Measurements from ENCODE around the gene MYBL2. TPM values are rescaled to one million over a fixed set of nuclear protein-coding genes. Genes with fewer than 3 reads are reported as not detected.

The MYBL2 gene
- total RNA-seq, 1 experiment from 2014 or later, result 95.9 TPM

DNA sequence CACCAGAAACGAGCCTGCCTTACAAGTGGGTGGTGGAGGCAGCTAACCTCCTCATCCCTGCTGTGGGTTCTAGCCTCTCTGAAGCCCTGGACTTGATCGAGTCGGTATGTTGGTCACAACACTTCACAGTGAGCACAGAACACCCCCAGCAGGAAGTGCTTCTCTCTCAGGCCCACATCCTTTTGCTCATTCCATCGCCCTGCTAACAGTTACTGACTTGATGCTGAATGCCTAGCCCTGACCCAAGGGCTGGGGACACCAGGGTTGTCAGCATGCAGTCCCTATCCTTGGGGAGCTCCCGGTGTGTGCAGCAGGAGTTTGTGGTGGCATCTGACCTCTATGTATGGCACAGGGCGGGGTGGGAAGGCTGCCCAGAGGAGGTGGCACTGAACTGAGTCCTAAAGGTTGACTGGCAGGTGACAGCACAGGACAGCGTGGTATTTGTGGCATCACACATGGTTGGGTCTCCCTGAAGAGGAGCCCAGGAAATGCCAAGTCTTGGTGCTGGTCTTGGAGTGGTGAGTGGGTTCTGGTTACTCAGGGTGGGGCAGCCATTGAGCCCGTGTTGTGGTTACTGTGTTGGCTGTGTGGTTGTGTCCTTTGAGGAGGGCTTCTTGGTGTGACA, 33.1 kb downstream of the MYBL2 start:
- Histone ChIP-seq H3K79me2 (ENCODE audit: low read length) (no peaks in the 10 kb centered on the region), H3K9me2 (replicated peaks; ENCODE audit: low read length) (no peaks in the 10 kb centered on the region), H2AFZ (ENCODE audit: low read length) (no peak overlapping the region), H4K20me1 (ENCODE audit: low read length) (no peaks in the 10 kb centered on the region), H3K4me2 (ENCODE audit: low read length) (no peak overlapping the region), H3K36me3 (ENCODE audit: low read depth, low read length) (peaks cover 42% of the 10 kb centered on the region), H3K9me3 (ENCODE audit: low read length) (no peaks in the 10 kb centered on the region), H3K27me3 (ENCODE audit: low read length) (no peaks in the 10 kb centered on the region), H3K9ac (ENCODE audit: low read length) (no peak overlapping the region), H3F3A (ENCODE audit: low read length, unreplicated experiment) (no peaks in the 10 kb centered on the region), H3K27ac (ENCODE audit: low read length) (no peak overlapping the region), H3K4me3 (ENCODE audit: low read length) (no peak overlapping the region), H3K4me1 (ENCODE audit: insufficient read depth, low read length) (no peaks in the 10 kb centered on the region)
- ChIA-PET CTCF (no interaction called here), POLR2A (ENCODE audit: unreplicated experiment) (no interaction called here)
- intact Hi-C loops (cut with micrococcal nuclease), result no loop called here
- DNase-seq (no peak), ATAC-seq (no peak)
- no TSS peak for BruUV-seq (replicated peaks)
- TF ChIP-seq EZH2 (IDR thresholded peaks at IDR 0.05; ENCODE audit: low read length, unreplicated experiment) (no peak), EZH2phosphoT487 (IDR thresholded peaks at IDR 0.05; ENCODE audit: borderline replicate concordance, low read length) (no peak)
- TF ChIP-seq, protein P1, sequence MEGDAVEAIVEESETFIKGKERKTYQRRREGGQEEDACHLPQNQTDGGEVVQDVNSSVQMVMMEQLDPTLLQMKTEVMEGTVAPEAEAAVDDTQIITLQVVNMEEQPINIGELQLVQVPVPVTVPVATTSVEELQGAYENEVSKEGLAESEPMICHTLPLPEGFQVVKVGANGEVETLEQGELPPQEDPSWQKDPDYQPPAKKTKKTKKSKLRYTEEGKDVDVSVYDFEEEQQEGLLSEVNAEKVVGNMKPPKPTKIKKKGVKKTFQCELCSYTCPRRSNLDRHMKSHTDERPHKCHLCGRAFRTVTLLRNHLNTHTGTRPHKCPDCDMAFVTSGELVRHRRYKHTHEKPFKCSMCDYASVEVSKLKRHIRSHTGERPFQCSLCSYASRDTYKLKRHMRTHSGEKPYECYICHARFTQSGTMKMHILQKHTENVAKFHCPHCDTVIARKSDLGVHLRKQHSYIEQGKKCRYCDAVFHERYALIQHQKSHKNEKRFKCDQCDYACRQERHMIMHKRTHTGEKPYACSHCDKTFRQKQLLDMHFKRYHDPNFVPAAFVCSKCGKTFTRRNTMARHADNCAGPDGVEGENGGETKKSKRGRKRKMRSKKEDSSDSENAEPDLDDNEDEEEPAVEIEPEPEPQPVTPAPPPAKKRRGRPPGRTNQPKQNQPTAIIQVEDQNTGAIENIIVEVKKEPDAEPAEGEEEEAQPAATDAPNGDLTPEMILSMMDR (conservative IDR thresholded peaks at IDR 0.05; ENCODE audit: low read depth, low read length), result no peak

DNA sequence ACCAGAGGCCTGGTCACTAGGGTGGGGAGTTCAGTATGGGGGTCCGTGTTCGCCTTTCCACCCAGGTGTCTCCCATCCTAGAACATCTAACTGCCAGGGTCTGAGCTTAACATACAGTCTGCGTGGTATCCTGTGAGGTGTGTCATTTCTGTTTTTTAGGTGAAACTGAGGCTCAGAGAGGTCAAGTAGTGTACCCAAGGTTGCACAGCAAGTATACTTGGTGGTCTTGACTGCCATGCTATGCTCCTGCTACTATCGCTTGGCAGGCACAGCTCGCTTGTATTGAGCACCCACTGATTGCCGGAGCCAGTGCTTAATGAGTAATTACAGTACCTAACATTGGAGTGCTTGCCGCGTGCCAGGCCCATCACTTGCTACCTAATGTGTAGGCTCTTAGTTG, 33.7 kb downstream of the MYBL2 start:
- POLR2A ChIA-PET (ENCODE audit: unreplicated experiment), result no interaction called here
- intact Hi-C loops (cut with micrococcal nuclease), result no loop called here
- H3K36me3 ChIP-seq (ENCODE audit: low read depth, low read length), result peaks cover 43% of the 10 kb centered on the region
- no peak overlapping the region for H3K4me3 ChIP-seq (ENCODE audit: low read length)
- H3K27me3 ChIP-seq (ENCODE audit: low read length), result no peaks in the 10 kb centered on the region
- no peak for TF ChIP-seq EZH2 (IDR thresholded peaks at IDR 0.05; ENCODE audit: low read length, unreplicated experiment)
- no peak for TF ChIP-seq EZH2phosphoT487 (IDR thresholded peaks at IDR 0.05; ENCODE audit: borderline replicate concordance, low read length)
- TF ChIP-seq, protein P1 (conservative IDR thresholded peaks at IDR 0.05; ENCODE audit: low read depth, low read length), result no peak
- no peak overlapping the region for H3K4me2 ChIP-seq (ENCODE audit: low read length)
- no peak overlapping the region for H2AFZ ChIP-seq (ENCODE audit: low read length)
- H3K79me2 ChIP-seq (ENCODE audit: low read length), result no peaks in the 10 kb centered on the region
- H4K20me1 ChIP-seq (ENCODE audit: low read length), result no peaks in the 10 kb centered on the region
- H3K9ac ChIP-seq (ENCODE audit: low read length), result no peak overlapping the region
- no peaks in the 10 kb centered on the region for H3K4me1 ChIP-seq (ENCODE audit: insufficient read depth, low read length)
- CTCF ChIA-PET, result no interaction called here
- BruUV-seq (replicated peaks), result no TSS peak
- ATAC-seq (no peak), DNase-seq (no peak)
- no peaks in the 10 kb centered on the region for H3K9me2 ChIP-seq (replicated peaks; ENCODE audit: low read length)
- H3K9me3 ChIP-seq (ENCODE audit: low read length), result no peaks in the 10 kb centered on the region
- no peaks in the 10 kb centered on the region for H3F3A ChIP-seq (ENCODE audit: low read length, unreplicated experiment)
- no peak overlapping the region for H3K27ac ChIP-seq (ENCODE audit: low read length)

DNA sequence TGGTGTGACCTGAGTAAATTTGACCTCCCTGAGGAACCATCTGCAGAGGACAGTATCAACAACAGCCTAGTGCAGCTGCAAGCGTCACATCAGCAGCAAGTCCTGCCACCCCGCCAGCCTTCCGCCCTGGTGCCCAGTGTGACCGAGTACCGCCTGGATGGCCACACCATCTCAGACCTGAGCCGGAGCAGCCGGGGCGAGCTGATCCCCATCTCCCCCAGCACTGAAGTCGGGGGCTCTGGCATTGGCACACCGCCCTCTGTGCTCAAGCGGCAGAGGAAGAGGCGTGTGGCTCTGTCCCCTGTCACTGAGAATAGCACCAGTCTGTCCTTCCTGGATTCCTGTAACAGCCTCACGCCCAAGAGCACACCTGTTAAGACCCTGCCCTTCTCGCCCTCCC, 35.6 kb downstream of the MYBL2 start:
- Histone ChIP-seq H3K27ac (ENCODE audit: low read length) (no peak overlapping the region), H3K27me3 (ENCODE audit: low read length) (no peaks in the 10 kb centered on the region), H3F3A (ENCODE audit: low read length, unreplicated experiment) (no peaks in the 10 kb centered on the region), H3K9ac (ENCODE audit: low read length) (no peak overlapping the region), H2AFZ (ENCODE audit: low read length) (no peak overlapping the region), H4K20me1 (ENCODE audit: low read length) (no peaks in the 10 kb centered on the region), H3K4me3 (ENCODE audit: low read length) (no peak overlapping the region), H3K36me3 (ENCODE audit: low read depth, low read length) (peaks cover 44% of the 10 kb centered on the region), H3K9me3 (ENCODE audit: low read length) (no peaks in the 10 kb centered on the region), H3K4me2 (ENCODE audit: low read length) (no peak overlapping the region), H3K79me2 (ENCODE audit: low read length) (no peaks in the 10 kb centered on the region), H3K9me2 (replicated peaks; ENCODE audit: low read length) (no peaks in the 10 kb centered on the region), H3K4me1 (ENCODE audit: insufficient read depth, low read length) (no peaks in the 10 kb centered on the region)
- intact Hi-C loops (cut with micrococcal nuclease), result no loop called here
- POLR2A ChIA-PET (ENCODE audit: unreplicated experiment), result interaction anchor here (0.6 kb wide), 1 partner anchor 28 kb away, joined by 3 read pairs; no protein-coding TSS in a partner anchor
- no peak for TF ChIP-seq EZH2phosphoT487 (IDR thresholded peaks at IDR 0.05; ENCODE audit: borderline replicate concordance, low read length)
- no peak for TF ChIP-seq EZH2 (IDR thresholded peaks at IDR 0.05; ENCODE audit: low read length, unreplicated experiment)
- ATAC-seq (no peak), DNase-seq (no peak)
- BruUV-seq (replicated peaks), result no TSS peak
- CTCF ChIA-PET, result no interaction called here

All from PC-3 (cell line).